Left colon (tissue), 2 donors: ENCODE results near the gene CAB39L. TPM values are rescaled to one million over a fixed set of nuclear protein-coding genes. Genes with fewer than 3 reads are reported as not detected.

ENCODE experiments used
- ATAC-seq: fragments of 200-7000 bp; cut with Tn5 transposase; one replicate; pipeline ENCODE4 v1.9.1; 2020; ENCODE audit warnings: mild to moderate bottlenecking, moderate library complexity
- DNase-seq, 2 donors: peaks; one replicate each; pipeline ENCODE4 v3.0.0-alpha.2; 2020
- intact Hi-C, 2 donors: fragments of 100-400 bp; cut with DNase I in 1 of 2; cut with micrococcal nuclease in 1 of 2; formaldehyde crosslinking; loops; one replicate each; pipeline versions ENCODE4 v1.11.2 to v1.14.0; 2022; cut with DNase I, micrococcal nuclease
- total RNA-seq, 2 donors: library from RNA; stranded (reverse); fragmentation: NEBNext Ultra II Directional; extraction: Animal tissue kit (Norgen Biotek cat#: 25700); gene quantifications; one replicate each; pipeline ENCODE4 v1.2.1, GENCODE V29; 2021
- donor health status: DM: no; HTN: no; CAD: no.
- donor health status: DM: yes; HTN: yes; CAD: no.

Gene CAB39L
- total RNA-seq, 2 donors from 2014 or later = 6.8 to 13.5 TPM

DNA sequence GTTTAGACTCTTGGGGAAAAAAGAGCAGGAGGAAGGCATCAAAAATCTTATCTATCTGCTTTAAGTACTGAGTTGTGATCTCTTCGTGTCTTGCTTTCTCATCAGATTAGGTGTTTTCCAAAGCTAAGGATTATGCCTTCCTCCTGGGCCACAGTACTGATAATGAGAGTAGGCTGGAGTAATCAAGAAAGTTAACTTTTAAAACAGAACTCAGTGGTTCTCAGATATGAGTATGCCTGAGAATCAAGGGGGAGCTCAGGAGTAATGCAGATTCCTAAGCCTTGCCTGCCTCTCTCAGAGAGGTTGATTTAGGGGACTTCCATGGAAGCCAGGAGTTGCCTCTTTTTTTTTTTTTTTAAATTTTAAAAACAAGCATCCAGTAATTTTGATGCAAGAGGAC, 172.6 kb downstream of the CAB39L start:
- DNase-seq = no peak
- ATAC-seq = no peak
- intact Hi-C loops = no loop called here

DNA sequence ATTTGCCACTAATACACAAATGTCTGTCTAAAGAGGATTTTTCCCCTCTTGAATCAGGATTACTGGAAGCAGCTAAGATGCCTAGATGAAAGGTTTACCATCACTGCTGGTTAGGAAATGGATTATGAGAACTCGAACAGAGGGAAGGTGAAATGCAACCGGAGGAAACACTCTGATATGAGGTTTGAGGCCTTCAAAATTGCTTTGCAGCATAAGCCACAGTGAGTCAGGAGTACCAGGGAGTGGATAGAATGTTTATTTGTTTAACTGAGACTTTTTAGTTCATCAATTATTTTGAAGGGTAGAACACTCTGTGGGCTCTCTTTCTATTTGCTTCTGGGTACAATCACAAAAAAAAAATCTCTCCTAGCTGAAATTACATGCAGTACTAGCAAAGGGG, 178.0 kb downstream of the CAB39L start:
- intact Hi-C loops = no loop called here
- DNase-seq (no peak), ATAC-seq (no peak)

DNA sequence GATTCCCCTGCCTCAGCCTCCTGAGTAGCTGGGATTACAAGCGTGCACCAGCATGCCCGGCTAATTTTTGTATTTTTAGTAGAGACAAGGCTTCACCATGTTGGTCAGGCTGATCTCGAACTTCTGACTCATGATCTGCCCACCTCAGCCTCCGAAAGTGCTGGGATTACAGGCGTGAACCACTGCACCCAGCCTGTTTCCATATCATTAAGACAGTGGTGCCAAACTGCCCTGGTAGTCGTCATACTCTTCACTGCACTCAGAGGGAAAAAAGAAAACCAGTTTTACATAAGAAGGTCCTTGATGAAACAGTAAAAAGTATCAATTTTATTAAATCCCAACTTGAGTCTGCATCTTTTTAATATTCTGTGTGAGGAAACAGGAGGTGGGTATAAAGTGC, 181.2 kb downstream of the CAB39L start:
- DNase-seq = no peak
- ATAC-seq = no peak
- intact Hi-C loops = no loop called here

DNA sequence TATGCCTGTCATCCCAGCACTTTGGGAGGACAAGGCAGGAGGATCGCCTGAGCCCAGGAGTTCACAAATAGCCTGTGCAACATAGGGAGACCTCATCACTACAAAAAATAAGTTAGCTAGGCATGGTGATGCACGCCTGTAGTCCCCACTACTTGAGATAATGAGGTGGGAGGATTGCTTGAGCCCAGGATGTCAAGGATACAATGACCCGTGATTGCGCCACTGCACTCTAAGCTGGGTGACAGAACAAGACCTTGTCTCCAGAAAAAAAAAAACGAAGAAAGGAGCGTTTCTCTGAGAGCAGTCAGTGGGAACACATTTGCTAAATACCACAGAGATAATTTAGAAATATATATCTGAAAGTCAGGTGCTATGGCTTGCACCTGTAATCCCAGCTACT, 184.3 kb downstream of the CAB39L start:
- ATAC-seq (no peak), DNase-seq (no peak)
- intact Hi-C loops = no loop called here

Other genes starting within 250 kb of the CAB39L start
- not detected for gene MLNR, start 223.7 kb downstream of the CAB39L start, total RNA-seq
- 1 to 10 TPM; 6.5 to 7.1 TPM for gene CDADC1, start 196.1 kb downstream of the CAB39L start, total RNA-seq
- gene SETDB2, start 210 bp upstream of the CAB39L start, total RNA-seq = 10 to 100 TPM in 1 of 2 donors, 1 to 10 TPM in 1; 9.3 to 10.6 TPM
- 10 to 100 TPM; 29.7 to 30.7 TPM for gene PHF11, start 51.9 kb upstream of the CAB39L start, total RNA-seq
- 1 to 10 TPM; 7.1 to 8.8 TPM for gene RCBTB1, start 141.5 kb upstream of the CAB39L start, total RNA-seq
- 1 to 10 TPM; 1.7 TPM for gene ARL11, start 184.4 kb upstream of the CAB39L start, total RNA-seq
- gene EBPL, start 247.4 kb upstream of the CAB39L start, total RNA-seq = 10 to 100 TPM; 34.8 to 45.8 TPM